ENCODE data around the gene DEPDC5.

- TF ChIP-seq CTCF (IDR thresholded peaks at IDR 0.05) (no peak), POLR2A (IDR thresholded peaks at IDR 0.05) (no peak)
Measured at GRCh38 chr22:31754813-31755212, 994 bp downstream of the DEPDC5 start.

All from breast epithelium (tissue), 3 donors.